Activated B cell treated with CpG ODN at 0.5 μM for 24 hours (primary cell): Measurements from ENCODE around the gene SNPH. TPM values are rescaled to one million over a fixed set of nuclear protein-coding genes. Genes with fewer than 3 reads are reported as not detected.

Experiments used
- ATAC-seq: fragments of 200-7000 bp; cut with Tn5 transposase; one replicate; pipeline ENCODE4 v1.10.0; 2021; ENCODE audit warnings: low read depth, mild to moderate bottlenecking, moderate library complexity
- CTCF ChIA-PET: fragments of 350-600 bp; sonication (Branson Sonifier 250); formaldehyde crosslinking; loops from one replicate; lab custom pipeline; 2021; ENCODE audit warnings: antibody characterized with exemption; lab: Charles Lee
- POLR2A ChIA-PET: fragments of 350-600 bp; sonication (Branson Sonifier 250); formaldehyde crosslinking; loops from one replicate; lab custom pipeline; 2021; ENCODE audit warnings: antibody characterized with exemption; lab: Charles Lee
- DNase-seq: peaks from one replicate; pipeline ENCODE4 v3.0.0; 2022
- H3K27ac Mint-ChIP-seq: one replicate; pipeline ENCODE4 v1.8.0; 2020; ENCODE audit warnings: mixed read lengths
- H3K27me3 Mint-ChIP-seq: one replicate; pipeline ENCODE4 v1.8.0; 2021; ENCODE audit warnings: mixed read lengths
- H3K36me3 Mint-ChIP-seq: one replicate; pipeline ENCODE4 v1.8.0; 2021; ENCODE audit warnings: low read depth, mixed read lengths
- H3K4me1 Mint-ChIP-seq: one replicate; pipeline ENCODE4 v1.8.0; 2021; ENCODE audit warnings: mixed read lengths
- H3K4me3 Mint-ChIP-seq: one replicate; pipeline ENCODE4 v1.8.0; 2020; ENCODE audit warnings: mild to moderate bottlenecking, mixed read lengths
- H3K9me3 Mint-ChIP-seq: one replicate; pipeline ENCODE4 v1.8.0; 2020; ENCODE audit warnings: mixed read lengths
- intact Hi-C: fragments of 100-400 bp; cut with micrococcal nuclease; formaldehyde crosslinking; loops from one replicate; pipeline ENCODE4 v1.15.1; 2024
- total RNA-seq: library from RNA; stranded (reverse); gene quantifications from 2 replicates; pipeline ENCODE4 v1.2.3, GENCODE V29; 2022
- TF ChIP-seq, protein P1 (sequence below): fragments of 200-600 bp; IDR thresholded peaks from one replicate; pipeline ENCODE4 v1.8.0; 2022; ENCODE audit warnings: antibody characterized with exemption, mild to moderate bottlenecking

Gene SNPH
- total RNA-seq, 1 donor from 2014 or later, result 0.86 TPM

DNA sequence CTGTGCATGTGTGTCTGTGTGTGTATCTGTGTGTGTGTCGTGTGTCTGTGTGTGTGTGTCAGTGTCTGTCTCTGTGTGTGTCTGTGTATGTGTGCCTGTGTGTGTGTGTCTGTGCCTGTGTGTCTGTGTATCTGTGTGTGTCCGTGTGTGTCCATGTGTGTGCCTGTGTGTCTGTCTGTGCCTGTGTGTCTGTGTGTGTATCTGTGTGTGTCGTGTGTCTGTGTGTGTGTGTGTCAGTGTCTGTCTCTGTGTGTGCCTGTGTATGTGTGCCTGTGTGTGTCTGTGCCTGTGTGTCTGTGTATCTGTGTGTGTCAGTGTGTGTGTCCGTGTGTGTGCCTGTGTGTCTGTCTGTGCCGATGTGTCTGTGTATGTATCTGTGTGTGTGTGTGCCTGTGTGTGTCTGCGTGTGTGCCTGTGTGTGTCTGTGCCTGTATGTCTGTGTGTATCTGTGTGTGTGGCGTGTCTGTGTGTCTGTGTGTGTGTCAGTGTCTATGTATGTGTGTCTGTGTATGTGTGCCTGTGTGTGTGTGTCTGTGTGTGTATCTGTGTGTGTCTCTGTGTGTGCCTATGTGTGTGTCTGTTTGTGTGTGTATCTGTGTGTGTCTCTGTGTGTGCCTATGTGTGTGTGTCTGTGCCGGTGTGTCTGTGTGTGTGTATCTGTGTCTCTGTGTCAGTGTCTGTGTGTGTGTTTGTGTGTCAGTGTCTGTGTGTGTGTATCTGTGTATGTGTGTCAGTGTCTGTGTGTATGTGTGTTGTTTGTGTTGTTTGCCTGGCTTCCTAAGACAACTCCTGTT is 11.6 kb downstream of the SNPH start:
- intact Hi-C loops, result no loop called here
- POLR2A ChIA-PET, result no interaction called here
- no peak overlapping the region for H3K4me3 Mint-ChIP-seq
- peaks cover 3% of the 10 kb centered on the region for H3K4me1 Mint-ChIP-seq
- no peaks in the 10 kb centered on the region for H3K9me3 Mint-ChIP-seq
- no peaks in the 10 kb centered on the region for H3K36me3 Mint-ChIP-seq
- H3K27ac Mint-ChIP-seq, result no peak overlapping the region
- TF ChIP-seq, protein P1, sequence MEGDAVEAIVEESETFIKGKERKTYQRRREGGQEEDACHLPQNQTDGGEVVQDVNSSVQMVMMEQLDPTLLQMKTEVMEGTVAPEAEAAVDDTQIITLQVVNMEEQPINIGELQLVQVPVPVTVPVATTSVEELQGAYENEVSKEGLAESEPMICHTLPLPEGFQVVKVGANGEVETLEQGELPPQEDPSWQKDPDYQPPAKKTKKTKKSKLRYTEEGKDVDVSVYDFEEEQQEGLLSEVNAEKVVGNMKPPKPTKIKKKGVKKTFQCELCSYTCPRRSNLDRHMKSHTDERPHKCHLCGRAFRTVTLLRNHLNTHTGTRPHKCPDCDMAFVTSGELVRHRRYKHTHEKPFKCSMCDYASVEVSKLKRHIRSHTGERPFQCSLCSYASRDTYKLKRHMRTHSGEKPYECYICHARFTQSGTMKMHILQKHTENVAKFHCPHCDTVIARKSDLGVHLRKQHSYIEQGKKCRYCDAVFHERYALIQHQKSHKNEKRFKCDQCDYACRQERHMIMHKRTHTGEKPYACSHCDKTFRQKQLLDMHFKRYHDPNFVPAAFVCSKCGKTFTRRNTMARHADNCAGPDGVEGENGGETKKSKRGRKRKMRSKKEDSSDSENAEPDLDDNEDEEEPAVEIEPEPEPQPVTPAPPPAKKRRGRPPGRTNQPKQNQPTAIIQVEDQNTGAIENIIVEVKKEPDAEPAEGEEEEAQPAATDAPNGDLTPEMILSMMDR, result no peak
- ATAC-seq (no peak), DNase-seq (no peak)
- no peaks in the 10 kb centered on the region for H3K27me3 Mint-ChIP-seq
- CTCF ChIA-PET, result no interaction called here

- H3K4me1 Mint-ChIP-seq, result peaks cover 3% of the 10 kb centered on the region
- H3K36me3 Mint-ChIP-seq, result no peaks in the 10 kb centered on the region
- CTCF ChIA-PET, result no interaction called here
These were observed 12.9 kb downstream of the SNPH start for GRCh38 chr20:1278993-1279392.

GRCh38 chr20:1280195-1281102 is 14.4 kb downstream of the SNPH start:
- Mint-ChIP-seq H3K27ac (no peak overlapping the region), H3K4me3 (no peak overlapping the region), H3K4me1 (peaks cover 3% of the 10 kb centered on the region), H3K9me3 (no peaks in the 10 kb centered on the region), H3K36me3 (no peaks in the 10 kb centered on the region), H3K27me3 (no peaks in the 10 kb centered on the region)
- DNase-seq, result no peak
- ChIA-PET POLR2A (interaction anchor here (0.5 kb wide), 1 partner anchor 156 kb away, joined by 3 read pairs; no protein-coding TSS in a partner anchor), CTCF (no interaction called here)
- ATAC-seq, result no peak
- intact Hi-C loops, result no loop called here
- TF ChIP-seq, protein P1, result no peak

More at GRCh38 chr20:1278993-1279392, 12.9 kb downstream of the SNPH start:
- no peak overlapping the region for H3K27ac Mint-ChIP-seq
- TF ChIP-seq, protein P1, result no peak
- H3K4me3 Mint-ChIP-seq, result no peak overlapping the region
- DNase-seq (no peak), ATAC-seq (no peak)
- intact Hi-C loops, result no loop called here
- no peaks in the 10 kb centered on the region for H3K27me3 Mint-ChIP-seq
- POLR2A ChIA-PET, result no interaction called here
- H3K9me3 Mint-ChIP-seq, result no peaks in the 10 kb centered on the region

DNA sequence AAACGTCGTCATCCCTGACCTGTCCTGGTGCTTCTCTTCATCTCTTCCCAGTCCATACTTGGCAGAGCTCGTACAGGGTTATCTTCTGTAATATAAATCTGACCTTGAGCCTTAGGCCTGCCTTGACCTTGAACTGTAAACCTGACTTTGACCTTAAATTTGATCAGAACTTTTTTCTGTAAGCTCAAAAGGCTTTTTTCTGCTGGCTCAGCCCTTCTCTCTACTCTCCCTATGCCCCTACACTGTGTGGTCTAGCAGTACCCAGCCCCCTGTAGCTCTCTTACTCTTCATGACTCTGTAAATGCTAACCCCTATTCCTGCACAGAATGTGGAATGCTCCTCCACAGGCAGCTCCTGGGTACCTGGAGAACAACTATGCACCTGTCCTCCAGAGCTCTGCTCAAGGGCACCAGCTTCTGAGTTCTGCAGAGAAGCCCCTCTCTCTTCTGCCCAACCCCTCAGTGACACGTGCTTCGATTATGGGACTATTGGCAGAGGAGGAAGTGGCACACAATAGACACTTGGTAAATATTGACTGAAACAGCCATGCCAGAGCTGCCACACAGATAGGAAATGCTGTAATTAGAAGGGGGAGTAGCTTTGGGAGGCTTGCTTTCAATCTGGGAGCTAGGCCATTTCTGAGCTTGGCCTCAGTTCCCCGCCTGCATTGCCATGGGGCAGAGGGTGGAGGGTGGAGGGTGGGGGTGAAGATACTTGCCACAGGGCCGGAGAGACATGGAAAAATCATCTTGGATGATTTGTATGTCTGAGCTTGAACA is 15.4 kb downstream of the SNPH start:
- no peak for DNase-seq
- POLR2A ChIA-PET, result no interaction called here
- no peak overlapping the region for H3K27ac Mint-ChIP-seq
- TF ChIP-seq, protein P1, result no peak
- H3K36me3 Mint-ChIP-seq, result no peaks in the 10 kb centered on the region
- ATAC-seq, result no peak
- H3K4me3 Mint-ChIP-seq, result no peak overlapping the region
- intact Hi-C loops, result no loop called here
- no peaks in the 10 kb centered on the region for H3K27me3 Mint-ChIP-seq
- peaks cover 3% of the 10 kb centered on the region for H3K4me1 Mint-ChIP-seq
- no peaks in the 10 kb centered on the region for H3K9me3 Mint-ChIP-seq
- CTCF ChIA-PET, result no interaction called here
